NB4 (cell line): ENCODE data around the gene GAS1.

Experiments
- CTCF ChIP-seq: IDR thresholded peaks from one replicate; pipeline ENCODE4 v1.5.1; 2012; ENCODE audit warnings: low read depth, low read length
- MAX ChIP-seq: IDR thresholded peaks from 2 replicates; pipeline ENCODE4 v1.6.1; 2011; ENCODE audit warnings: low read depth, low read length

GRCh38 chr9:86955561-86955960, 8.3 kb upstream of the GAS1 start:
- TF ChIP-seq CTCF: no peak
- no peak for TF ChIP-seq MAX
